CD4-positive, alpha-beta T cell treated with Interferon alpha-2 for 1 hour (primary cell): ENCODE data around the gene HLA-G.
"Not testable (repeated sequence)": the region's sequence is repeated elsewhere in the genome, so short reads cannot be mapped to it uniquely, and the experiment has no call there.

Experiments used
- DNase-seq, 2 donors: peaks; one replicate each; pipeline ENCODE4 v3.0.0-alpha.2; 2020 to 2022

The HLA-G gene

GRCh38 chr6:29875257-29875656 lies 47.6 kb downstream of the HLA-G start:
- no peak for DNase-seq

- not testable (repeated sequence) for DNase-seq
Observed at GRCh38 chr6:29875734-29876133, 48.1 kb downstream of the HLA-G start.
